ENCODE results near the gene SENP7. TPM values are rescaled to one million over a fixed set of nuclear protein-coding genes. Genes with fewer than 3 reads are reported as not detected.

Gene SENP7
- polyA plus RNA-seq, 3 donors, result 4.7 to 8.8 (median 6.0) TPM

- no peak overlapping the region for H3K27ac ChIP-seq (ENCODE audit: low read depth, low read length)
- 51 to 65% (median 62%) methylated on average over 5 of the region's 5 CpGs for WGBS, 3 donors
These were observed 209.8 kb downstream of the SENP7 start for GRCh38 chr3:101303089-101303731.

DNA sequence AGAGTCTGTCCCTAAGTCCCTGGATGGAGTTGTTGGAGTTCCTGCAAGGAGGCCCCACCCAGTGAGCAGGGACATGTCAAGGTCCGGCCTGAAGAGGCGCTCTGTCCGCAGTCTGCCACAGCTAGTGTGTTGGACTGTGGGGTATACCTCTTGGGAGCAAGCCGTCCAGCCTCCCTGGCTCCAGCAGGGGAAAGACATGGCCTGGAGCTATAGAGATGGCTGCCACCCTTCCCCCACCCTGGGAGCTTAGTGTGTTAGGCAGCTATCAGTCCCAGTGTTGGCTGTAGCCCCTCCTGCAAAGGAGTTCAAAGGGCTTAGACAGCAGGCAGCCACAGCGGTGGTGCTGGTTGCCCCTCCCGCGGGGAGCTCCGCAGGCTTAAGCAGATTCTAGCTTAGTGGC lies 212.9 kb downstream of the SENP7 start:
- no peak overlapping the region for H3K27ac ChIP-seq (ENCODE audit: low read depth, low read length)
- WGBS, 3 donors, result 75 to 95% (median 92%) methylated on average over 8 of the region's 8 CpGs

GRCh38 chr3:101292027-101292426 lies 221.0 kb downstream of the SENP7 start:
- H3K27ac ChIP-seq (ENCODE audit: low read depth, low read length), result no peak overlapping the region

DNA sequence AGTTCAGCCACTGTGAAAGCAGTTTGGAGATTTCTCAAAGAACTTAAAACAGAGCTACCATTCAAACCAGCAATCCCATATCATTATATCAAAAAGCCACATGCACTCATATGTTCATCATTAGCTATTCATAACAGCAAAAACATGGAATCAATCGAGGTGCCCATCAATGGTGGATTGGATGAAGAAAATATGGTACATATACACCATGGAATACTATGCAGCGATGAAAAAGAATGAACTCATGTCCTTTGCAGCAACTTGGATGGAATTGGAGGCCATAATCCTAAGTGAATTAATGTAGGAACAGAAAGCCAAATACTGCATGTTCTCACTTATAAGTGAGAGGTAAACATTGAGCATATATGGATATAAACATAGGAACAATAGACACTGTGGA lies 224.7 kb downstream of the SENP7 start:
- no peak overlapping the region for H3K27ac ChIP-seq (ENCODE audit: low read depth, low read length)
- WGBS, 3 donors, result 68 to 84% (median 81%) methylated on average over 2 of the region's 2 CpGs

- 67 to 75% (median 68%) methylated on average over 1 of the region's 1 CpG for WGBS, 3 donors
- H3K27ac ChIP-seq (ENCODE audit: low read depth, low read length), result no peak overlapping the region
These were observed 228.3 kb downstream of the SENP7 start for GRCh38 chr3:101284757-101285156.

GRCh38 chr3:101281521-101282030 lies 231.4 kb downstream of the SENP7 start:
- WGBS, 3 donors, result 71 to 80% (median 72%) methylated on average over 3 of the region's 3 CpGs
- no peak overlapping the region for H3K27ac ChIP-seq (ENCODE audit: low read depth, low read length)

DNA sequence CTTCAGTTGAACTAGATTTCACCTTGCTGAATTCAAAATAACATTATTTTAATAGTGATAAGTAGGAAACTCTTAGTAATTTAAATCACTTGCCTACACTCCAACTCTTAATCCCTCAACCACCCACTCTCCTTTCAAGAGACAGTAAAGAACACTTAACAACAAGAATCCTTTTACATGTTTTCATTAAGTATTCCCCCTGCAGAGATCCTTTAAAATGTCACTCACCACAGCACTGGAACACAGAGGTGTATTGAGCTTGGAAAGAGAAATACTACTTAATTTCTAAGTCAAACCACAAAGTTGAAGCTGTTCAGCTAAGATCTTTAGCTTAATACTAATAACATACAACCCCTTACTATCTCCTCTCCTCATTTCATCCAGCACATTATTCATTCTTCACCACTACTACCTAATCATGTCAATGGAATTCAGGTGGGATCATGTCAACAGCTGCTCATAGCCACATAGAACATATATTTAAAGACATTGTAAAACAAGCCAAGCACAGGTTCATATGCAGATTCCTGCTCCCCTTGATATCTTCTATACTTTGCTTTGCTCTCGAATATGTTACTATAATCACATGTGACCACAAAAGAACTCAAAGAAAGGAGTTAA lies 233.1 kb downstream of the SENP7 start:
- 79 to 98% (median 89%) methylated on average over 1 of the region's 1 CpG for WGBS, 3 donors
- H3K27ac ChIP-seq (ENCODE audit: low read depth, low read length), result no peak overlapping the region

DNA sequence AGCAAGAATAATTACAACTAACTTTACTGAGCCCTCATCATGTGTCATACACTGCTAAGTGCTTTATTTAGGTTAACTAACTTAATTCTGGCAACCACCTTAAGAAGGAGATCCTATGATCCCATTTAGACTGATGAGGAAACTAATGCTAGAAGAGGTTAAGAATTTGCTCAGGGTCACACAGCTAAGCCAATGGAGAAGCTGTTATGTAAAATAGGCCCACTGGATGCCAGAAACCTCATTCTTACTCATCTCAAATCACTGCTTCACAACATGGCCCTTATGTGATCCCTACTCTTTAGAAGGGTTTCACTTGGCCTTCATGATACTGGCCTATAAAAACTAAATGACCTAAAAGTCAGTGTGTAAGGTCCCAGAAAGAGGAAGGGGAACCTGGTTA lies 233.8 kb downstream of the SENP7 start:
- H3K27ac ChIP-seq (ENCODE audit: low read depth, low read length), result no peak overlapping the region

- H3K27ac ChIP-seq (ENCODE audit: low read depth, low read length), result no peak overlapping the region
These were observed 234.3 kb downstream of the SENP7 start for GRCh38 chr3:101278727-101279126.

Other genes with a start within 250 kb of the SENP7 start
- gene IMPG2, start 192.6 kb downstream of the SENP7 start, polyA plus RNA-seq, result under 1 TPM; under 0.01 to 0.03 (median 0.03) TPM
- gene TRMT10C, start 48.7 kb upstream of the SENP7 start, polyA plus RNA-seq, result 10 to 100 TPM in 2 of 3 donors, 1 to 10 TPM in 1; 7.6 to 22.4 (median 13.8) TPM
- gene PCNP, start 61.0 kb upstream of the SENP7 start, polyA plus RNA-seq, result 100 to 1,000 TPM in 1 of 3 donors, 10 to 100 TPM in 2; 49.4 to 148 (median 58.7) TPM
- gene ZBTB11, start 163.9 kb upstream of the SENP7 start, polyA plus RNA-seq, result 1 to 10 TPM; 4.0 to 5.9 (median 4.5) TPM
- gene RPL24, start 173.5 kb upstream of the SENP7 start, polyA plus RNA-seq, result 1,000 to 10,000 TPM; 1,447 to 3,549 (median 1,506) TPM
- 1 to 10 TPM in 2 of 3 donors, under 1 TPM in 1; 0.72 to 1.8 (median 1.0) TPM for gene CEP97, start 211.4 kb upstream of the SENP7 start, polyA plus RNA-seq